B cell (primary cell): Measurements from ENCODE around the gene SPATA19.

Source experiments
- CTCF ChIP-seq: fragments of 200-600 bp; IDR thresholded peaks from one replicate; pipeline ENCODE4 v1.8.0; 2022; ENCODE audit warnings: antibody characterized with exemption, mild to moderate bottlenecking
- EZH2 ChIP-seq: IDR thresholded peaks from 2 replicates; pipeline ENCODE4 v1.6.1; 2012; ENCODE audit warnings: borderline replicate concordance, low read depth, mild to moderate bottlenecking, moderate library complexity, low read length; ENCODE audit not compliant: insufficient read depth, poor library complexity, severe bottlenecking

- no peak for TF ChIP-seq CTCF
- no peak for TF ChIP-seq EZH2
Measured at GRCh38 chr11:133843454-133843987, 1.8 kb downstream of the SPATA19 start.
